NCI-H128 (cell line): ENCODE results near the gene SPINT2.

ENCODE experiments used
- DNase-seq: peaks from one replicate; lab custom pipeline; 2025; ENCODE audit not compliant: unreplicated experiment; lab: John Stamatoyannopoulos, UW

The SPINT2 gene

DNA sequence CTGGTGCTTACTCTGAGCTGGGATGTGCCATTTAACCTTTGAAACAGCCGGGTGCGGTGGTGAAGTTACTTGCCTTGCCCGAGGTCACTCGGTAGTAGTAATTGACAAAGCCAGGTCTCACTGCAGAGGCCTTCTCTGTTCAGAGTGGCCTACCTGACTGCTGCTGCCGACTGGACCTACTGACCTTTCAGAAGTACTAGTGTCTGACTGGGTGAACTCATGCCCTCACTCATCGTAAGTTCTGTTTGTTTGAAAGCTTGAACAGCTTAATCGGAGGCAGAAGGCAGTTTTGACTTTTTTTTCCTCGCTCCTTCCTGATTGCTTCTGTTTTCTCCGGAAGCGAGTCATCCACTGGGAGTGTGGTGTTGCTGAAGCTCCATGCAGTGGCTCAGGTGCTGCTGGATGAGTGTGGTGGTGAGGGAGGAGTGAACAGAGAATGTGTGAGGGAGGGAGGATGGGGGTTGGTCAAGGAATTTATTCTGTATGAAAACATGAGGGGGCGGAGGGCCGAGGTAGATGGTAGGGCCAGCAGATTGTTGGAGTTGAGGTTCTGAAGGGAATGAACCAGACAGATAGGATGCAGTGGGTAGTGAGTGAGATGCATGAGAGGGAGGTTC, 2.7 kb downstream of the SPINT2 start:
- DNase-seq: no peak

DNA sequence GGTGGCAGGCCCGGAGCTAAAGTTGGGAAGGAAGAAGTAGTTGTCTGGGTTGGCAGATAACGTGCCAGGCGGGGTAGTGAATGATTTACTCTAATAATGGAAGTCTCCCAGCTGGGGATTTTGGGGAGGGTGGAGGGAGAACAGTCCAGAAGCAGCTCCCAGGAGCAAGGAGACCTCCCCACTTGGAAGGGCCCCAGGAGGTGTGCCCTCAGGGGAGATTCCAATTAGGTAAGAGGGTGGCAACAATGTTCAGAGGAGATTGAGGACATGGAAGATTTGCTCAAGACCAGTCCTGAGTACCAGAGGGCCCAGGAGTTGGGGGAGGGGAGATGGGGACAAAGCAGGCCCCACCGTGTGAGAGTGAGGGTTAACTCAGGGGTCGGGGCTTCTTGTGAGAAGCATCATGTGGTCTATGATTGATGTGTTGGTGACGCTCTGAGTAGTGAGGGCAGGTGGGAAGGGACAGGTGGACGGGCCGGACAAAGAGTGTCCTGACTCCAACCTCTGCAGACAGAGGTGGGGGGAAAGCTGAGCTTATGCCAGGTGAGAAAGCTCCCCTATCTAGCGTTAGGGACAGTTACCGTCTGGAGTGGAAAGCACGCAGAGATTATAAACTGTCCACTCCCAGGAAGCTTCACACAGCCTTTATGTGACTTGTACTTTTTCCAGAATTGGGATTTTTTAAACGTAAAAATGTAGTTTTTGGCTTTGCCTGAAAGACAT, 3.5 kb downstream of the SPINT2 start:
- no peak for DNase-seq

DNA sequence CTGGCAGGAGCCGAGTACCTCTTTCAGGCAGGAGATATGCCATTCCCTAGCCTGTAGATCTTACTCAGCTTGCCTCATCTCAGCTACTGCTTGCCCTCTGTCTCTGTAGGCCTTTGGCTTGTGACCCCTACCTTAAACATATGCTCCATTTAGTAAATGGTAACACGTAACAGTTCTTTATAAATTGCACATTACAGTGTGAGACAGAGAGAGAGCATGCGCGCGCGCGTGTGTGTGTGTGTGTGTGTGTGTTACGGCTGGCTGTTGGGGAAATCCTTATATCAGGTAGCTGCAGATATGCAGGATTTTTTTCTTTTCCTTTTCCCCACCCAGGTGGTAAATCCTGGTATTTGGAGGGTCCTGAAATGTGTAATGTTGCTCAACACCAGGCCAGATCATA, 4.2 kb downstream of the SPINT2 start:
- no peak for DNase-seq

DNA sequence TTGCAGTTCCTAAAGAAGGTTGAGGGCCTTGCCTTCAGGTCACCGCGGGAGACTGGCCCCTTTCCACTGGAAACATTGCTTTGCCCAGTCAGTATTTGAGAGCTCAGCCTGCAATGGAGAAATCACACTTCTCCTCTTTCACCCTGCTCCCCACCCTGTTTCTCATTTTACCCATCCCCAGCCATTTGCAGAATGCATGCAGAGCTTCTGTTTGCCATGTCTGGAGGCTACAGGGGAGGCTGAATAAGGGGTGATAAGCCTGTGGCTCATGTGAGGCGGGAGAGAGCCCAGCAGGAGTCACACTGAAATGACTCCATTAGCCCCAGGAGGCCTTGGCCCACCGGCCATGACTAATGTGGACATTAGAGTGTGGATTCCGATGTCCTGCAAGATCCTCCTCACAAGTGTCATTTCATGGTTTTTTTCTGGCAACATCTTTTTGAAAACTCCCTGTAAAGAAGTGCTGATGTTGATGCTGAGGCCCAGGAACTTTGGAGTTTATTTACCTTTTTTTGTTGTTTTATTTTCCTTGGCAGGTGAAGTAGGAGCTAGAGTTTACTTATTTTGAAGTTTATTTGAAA, 6.3 kb downstream of the SPINT2 start:
- DNase-seq: no peak

DNA sequence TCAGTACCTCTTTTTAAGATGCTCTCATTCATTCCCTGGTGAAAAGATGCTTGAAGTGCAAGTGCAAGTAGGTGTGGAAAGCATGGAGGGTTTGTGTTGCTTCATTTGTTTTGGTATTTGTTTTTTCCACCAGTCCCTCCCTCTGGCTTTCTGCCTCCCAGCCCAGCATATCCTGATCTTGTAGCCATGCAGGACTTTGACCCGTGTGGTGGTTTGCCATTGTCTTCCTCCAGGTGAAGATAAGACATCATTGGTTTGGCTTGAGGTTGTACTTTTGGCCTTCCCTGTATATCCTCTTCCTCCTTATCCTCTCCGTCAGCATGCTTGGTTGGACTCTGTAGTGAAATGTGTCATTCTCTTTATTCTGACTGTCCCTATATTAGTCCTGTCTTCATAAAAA, 9.1 kb downstream of the SPINT2 start:
- DNase-seq: no peak

DNA sequence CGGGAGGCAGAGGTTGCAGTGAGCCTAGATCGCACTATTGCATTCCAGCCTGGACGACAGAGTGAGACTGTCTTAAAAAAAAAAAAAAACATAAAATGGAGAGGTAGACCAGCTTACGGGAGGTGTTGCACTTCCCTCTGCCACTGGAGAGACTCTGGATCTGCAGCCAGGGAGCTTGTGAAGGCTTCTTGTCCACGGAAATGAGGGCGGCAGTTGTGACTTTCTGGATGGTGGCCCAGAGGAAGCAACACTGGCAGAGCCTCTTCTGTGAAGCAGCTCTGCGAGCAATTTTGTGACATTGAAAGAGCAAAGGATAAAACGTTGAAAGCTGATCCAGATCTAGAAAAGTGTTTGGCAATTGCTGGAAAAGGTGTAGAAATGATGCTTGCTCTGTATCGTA, 10.4 kb downstream of the SPINT2 start:
- DNase-seq: no peak

DNA sequence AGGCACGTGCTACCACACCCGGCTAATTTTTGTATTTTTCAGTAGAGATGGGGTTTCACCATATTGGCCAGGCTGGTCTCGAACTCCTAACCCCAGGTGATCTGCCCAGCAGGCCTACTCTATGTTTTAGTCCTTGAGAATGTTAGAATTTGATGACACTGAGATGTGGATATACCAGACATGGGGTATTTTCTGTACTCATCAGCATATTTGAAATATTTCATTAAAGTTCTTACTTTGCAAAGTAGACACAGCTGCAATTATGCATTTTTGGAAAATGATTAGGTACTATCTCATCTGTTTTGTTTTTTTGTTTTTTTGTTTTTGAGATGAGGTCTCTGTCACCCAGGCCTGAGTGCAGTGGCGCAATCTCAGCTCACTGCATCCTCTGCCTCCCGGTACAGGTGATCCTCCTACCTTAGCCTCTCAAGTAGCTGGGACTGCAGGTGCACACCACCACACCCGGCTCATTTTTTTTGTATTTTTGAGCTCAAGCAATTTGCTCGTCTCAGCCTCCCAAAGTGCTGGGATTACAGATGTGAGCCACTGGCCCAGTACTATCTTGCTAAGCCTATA, 12.7 kb downstream of the SPINT2 start:
- no peak for DNase-seq

DNA sequence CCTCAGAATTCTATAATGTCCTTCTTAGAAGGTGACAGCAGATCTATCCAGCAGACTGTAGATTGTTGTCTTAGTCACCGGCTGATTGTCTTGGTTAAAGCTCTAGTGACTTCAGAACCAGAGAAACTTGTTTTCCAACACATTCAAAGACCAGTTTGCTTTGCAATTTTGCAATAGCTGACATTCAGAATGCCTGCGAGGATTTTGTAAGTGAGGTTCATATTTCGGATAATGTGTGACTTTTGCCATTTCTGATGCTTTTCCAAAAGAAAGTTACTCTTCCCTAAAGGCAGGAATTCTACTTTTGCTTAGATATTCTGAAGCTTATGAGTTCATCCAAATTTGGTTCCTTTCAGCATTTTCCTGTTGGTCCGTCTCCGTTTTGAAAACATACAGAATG, 13.2 kb downstream of the SPINT2 start:
- DNase-seq: no peak

DNA sequence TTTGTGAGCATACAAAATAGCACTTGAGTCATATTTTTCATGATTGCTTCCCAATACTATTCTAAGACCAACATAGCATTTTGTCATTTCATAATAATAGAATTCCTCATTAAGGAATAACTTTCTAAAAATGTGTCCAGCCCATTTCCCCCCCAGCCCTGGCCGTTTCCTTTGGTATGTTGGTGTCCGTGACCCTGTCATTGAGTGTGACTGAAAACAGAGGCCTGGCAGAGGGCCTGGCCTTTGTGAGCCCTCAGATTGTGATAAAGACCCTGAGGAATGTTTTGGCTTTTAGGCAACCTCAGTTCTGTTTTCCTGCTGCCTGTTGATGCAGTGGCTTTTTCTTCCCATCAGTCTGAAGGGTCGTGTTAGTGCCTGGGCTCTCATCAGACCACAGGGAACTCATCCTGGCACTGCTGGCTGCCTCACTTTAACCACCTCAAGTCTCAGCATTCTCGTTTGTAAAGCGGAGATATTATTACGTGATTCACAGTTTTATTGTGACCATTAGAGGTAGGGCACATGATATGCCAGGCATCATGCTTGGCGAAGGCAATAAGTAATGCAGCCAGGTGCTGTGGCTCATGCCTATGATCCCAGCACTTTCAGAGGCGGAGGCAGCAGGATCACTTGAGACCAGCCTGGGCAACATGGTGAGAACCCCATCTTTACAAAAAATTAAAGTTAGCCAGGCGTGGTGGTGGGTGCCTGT, 13.8 kb downstream of the SPINT2 start:
- no peak for DNase-seq

DNA sequence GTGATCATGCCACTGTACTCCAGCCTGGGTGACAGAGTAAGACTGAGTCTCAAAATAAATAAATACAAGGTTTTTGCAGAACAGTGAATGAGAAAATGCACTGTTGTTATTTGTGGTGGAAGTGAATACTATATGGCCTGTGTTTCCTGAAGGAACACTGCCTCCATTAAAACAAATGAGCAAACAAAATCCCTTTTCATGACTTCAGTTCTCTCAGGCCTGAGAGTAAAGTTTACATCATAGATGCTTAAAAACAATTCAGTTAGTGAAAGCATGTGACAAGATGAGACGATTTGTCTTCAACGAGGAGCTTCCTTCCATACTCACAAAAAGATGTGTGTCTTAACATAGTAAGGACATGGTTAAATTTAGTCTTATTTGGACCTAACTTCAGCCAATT, 14.4 kb downstream of the SPINT2 start:
- no peak for DNase-seq

DNA sequence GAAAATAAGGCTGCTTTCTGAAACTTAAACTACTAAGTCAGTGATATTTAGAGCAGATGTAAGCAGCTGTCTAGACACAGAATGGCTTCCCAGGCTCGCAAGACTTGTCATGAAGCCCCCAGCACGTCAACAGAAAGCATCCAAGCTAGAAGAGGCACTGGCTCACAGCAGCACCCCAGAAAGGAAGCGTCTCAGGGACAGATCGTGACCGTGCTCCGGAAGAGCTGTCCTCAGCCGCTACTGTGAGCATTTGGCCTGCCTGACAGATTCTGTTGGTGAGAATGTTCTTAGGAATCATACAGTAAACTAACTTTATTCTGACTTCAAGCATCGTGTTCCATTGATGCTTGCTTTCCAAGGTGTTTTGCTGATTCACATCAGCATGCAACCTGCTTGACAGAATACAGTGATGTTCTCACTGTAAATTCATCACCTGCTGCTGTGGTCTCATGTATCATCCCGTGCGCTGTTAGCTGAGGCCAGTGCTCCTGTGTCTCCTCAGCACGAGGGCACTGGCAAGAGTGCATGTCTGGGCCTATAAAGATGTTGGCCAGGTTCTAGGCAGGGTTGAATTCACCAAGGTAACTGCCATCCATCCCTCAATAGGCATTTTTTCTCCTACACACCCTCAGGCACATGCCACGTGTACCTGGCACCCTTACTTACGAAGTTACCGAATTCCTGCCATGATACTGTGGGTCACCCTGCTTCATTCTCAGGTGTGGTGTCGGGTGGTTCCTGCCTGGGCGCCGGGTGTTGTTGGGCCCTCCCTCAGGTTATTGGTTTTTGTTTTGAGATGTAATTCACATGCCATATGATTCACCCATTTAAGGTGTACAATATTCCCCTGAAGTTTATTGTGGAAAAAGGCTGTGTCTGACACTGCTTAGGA, 15.9 kb downstream of the SPINT2 start:
- DNase-seq: no peak

DNA sequence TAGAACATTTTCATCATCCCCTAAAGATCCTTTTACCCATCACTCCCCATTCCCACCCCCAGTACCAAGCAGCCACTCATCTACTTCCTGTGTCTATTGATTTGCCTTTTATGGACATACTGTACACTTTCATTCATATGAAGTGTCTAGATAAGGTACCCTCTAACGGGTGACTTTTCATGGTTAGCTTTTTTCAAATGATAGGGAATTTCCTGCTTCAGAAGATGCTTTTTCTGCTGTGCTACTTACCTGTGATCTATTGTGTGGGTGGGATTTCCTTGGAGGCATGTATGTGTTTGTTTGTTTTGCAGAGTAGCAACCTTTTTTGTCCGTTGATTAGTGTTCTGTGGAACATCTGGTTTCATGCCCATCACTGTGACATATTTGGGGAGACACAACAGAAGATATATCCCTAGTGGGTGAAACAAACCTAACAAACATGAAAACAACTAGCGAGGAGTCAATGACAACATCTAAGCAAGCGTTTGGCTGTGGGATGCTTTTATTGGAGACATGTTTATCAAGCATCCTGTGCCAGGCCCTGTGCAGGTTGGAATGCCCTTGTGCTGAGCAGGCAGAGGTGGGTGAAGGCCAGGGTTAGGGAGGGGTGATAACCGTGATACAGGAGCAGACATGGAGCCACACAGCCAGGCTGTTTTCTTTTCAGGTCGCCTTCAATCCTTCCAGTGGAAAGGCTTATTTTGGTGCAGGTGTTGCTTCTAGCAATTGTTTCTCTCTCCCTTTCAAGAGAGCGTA, 17.6 kb downstream of the SPINT2 start:
- DNase-seq: no peak

DNA sequence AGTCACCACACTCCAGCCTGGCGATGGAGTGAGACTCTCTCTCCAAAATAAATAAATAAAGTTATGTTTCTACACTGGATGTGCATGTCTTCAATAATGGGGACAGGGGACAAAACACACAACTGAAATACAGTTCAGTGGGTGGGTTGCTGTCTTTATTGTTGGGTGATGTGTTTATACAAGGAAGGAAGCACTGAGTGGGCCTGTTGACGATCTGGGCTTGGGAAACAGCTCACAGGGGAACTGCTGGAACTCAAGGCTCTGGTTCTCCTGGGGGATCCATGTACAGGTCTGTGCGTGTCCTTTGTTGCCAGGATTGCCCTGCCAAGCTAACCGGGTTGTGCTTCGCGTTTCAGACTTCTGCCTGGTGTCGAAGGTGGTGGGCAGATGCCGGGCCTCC, 18.9 kb downstream of the SPINT2 start:
- DNase-seq: no peak

DNA sequence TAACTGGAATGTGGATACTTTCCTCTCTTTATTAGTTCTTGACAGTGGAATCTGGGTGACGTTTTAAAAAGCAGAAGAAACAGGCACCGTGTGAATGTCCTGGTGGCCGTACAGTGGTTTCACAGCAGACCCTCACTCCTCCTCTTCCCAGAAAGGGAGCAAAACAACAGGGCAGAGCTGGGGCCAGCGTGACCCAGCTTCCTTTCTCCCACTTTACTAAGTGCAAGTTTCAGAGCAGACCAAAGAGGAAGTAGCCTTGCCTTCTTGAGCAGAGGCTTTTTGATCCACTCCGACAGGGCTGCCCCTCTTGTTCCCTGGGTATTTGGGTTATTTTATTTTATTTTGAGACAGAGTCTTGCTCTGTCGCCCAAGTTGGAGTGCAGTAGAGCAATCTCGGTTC, 20.0 kb downstream of the SPINT2 start:
- DNase-seq: no peak

DNA sequence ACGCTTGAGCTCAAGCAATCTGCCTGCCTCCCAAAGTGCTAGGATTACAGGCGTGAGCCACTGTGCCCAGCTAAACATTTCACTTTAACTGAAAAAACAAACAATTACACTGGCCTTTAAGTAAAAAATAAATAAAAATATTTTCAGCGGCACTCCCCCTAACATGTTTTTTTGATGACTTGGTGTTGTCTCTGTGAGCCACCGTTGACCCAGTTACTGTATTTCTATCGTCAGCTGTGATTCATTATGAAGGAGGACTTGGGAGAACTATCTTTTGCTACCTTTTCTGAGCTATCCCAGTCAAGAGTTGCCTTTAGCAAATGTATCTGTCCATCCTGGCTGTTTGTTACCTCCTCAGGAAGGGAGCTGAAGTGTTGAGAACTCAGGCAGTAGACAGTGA, 21.2 kb downstream of the SPINT2 start:
- no peak for DNase-seq

DNA sequence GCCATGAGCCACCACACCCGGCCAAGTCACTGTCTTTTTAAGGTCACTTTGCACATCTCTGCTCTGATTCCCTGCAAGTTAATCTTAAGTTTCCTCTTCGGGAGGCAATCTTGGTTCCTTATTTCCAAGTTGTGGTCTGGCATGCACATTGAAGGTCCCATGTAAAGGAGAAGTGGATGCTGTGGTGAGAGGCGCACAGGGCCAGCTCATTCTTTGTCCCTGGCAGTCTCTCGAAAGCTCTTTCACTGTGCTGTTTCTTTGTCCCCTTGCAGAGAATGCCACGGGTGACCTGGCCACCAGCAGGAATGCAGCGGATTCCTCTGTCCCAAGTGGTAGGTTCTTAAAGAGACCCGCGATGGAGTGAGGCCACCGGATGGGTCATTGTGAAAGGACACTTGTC, 23.2 kb downstream of the SPINT2 start:
- no peak for DNase-seq

DNA sequence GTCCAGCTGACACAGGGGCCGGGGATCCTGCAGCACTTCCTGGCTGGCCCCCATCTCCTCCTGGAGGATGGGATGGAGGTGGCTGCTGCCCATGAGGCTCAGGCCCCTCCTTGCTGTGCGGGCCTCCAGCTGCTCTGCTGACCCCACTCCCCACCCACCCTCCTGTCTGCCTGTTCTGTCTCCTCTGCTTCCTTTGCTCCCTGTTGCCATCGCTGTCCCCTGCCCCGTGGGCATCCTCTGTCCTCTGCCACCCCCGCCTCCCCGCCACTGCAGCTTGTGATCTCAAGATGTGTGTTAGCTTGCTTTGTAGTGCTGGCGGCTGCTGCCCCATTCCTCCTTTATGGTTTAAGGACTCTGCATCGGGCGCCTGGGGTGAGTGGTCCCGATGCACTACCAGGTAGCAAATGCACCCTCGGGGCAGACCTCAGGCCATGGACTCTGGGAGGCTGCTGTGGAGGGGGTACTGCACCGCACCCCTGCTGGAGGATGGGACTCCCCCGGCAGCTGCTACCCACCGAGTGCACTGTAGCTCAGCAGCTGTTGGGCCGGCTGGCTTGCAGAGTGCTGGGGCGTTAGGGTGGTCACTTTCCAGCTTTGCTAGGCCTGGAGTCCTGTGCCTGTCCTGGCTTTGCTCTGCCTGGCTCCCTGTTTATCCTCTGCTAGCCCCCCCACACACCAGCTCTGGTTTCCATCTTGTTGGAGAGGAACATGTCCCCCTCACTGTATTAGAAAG, 23.9 kb downstream of the SPINT2 start:
- DNase-seq: no peak

DNA sequence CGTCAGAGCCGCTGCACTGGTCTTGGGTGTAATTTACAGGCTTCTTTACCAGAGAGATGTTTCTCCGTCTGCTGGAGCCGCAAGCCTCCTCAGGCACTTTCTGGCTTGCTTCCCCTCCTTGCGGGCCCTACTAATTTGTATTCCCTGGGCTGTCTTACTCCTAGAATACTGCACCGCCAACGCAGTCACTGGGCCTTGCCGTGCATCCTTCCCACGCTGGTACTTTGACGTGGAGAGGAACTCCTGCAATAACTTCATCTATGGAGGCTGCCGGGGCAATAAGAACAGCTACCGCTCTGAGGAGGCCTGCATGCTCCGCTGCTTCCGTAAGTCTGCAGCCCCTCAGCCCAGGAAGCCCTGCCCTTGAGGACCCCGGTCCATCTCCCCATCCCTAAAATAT, 25.6 kb downstream of the SPINT2 start:
- no peak for DNase-seq

DNA sequence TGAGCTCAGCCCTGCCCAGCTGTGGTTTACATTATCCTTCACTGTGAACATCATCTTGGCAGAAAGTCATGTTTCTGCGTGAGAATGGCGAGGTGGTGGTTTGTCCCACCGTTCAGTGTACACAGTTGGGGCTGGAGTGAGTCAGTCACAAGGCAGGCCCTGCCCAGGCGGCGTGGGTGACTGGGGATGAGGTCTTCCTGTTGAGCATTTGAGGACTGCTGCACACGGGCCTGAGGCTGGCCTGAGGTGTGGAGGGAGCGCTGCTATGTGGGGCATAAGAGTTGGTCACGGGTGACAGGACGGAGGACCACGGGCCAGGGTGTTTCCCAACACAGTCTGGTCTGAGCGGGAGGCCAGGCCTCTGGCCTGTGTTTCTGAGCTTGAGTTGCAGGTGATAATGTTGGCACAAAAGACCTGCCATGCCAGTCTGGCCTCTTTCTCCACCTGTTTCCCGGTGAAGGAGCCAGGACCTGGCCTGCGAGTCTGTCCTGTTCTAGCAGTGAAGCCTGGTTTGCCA, 26.3 kb downstream of the SPINT2 start:
- DNase-seq: no peak
